GM12878 (cell line): ENCODE measurements around the gene KLRF2. TPM values are rescaled to one million over a fixed set of nuclear protein-coding genes. Genes with fewer than 3 reads are reported as not detected.

Experiments used
- ATAC-seq: fragments of 200-7000 bp; cut with Tn5 transposase; 3 replicates; pipeline ENCODE4 v1.9.1; 2020; ENCODE audit warnings: mild to moderate bottlenecking, moderate library complexity
- BruUV-seq: library from RNA; stranded (reverse); fragments of 400-500 nt; replicated peaks from 2 replicates; lab custom pipeline; 2021; lab: Mats Ljungman, UMichigan
- CTCF ChIA-PET: fragments of 300-600 bp; sonication (Branson Sonifier 250); formaldehyde crosslinking; extraction: SDS; loops from one replicate; lab custom pipeline; 2021; ENCODE audit warnings: inconsistent platforms; lab: Yijun Ruan, JAX
- POLR2A ChIA-PET: fragments of 350-600 bp; formaldehyde crosslinking; extraction: SDS; loops from one replicate; lab custom pipeline; 2021; ENCODE audit warnings: inconsistent platforms; lab: Charles Lee
- RAD21 ChIA-PET: fragments of 300-600 bp; sonication (Branson Sonifier 250); formaldehyde crosslinking; loops from one replicate; lab custom pipeline; 2023; ENCODE audit warnings: antibody characterized with exemption; ENCODE audit not compliant: unreplicated experiment; lab: Charles Lee
- SMC1A ChIA-PET: fragments of 300-600 bp; sonication (Branson Sonifier 250); formaldehyde crosslinking; loops from one replicate; lab custom pipeline; 2023; ENCODE audit not compliant: unreplicated experiment, uncharacterized antibody; lab: Charles Lee
- DNase-seq: peaks from one replicate; pipeline ENCODE4 v3.0.0-alpha.2; 2011; ENCODE audit warnings: low read depth, low spot score
- FAIRE-seq: peaks from 3 replicates; lab custom pipeline; 2011; peaks lifted over from hg19 to GRCh38; lab: Jason Lieb, UNC
- H2AFZ ChIP-seq: 2 replicates; pipeline ENCODE4 v1.6.0; 2011; ENCODE audit warnings: low read depth, low read length, control low read depth; ENCODE audit not compliant: control insufficient read depth
- H3K27ac ChIP-seq: 2 replicates; pipeline ENCODE4 v1.5.1; 2011; ENCODE audit warnings: control low read depth; ENCODE audit not compliant: control insufficient read depth, insufficient read depth
- H3K27me3 ChIP-seq, 2 experiments: replicated peaks in 1 of 2; 2 replicates each; pipeline versions ENCODE4 v1.6.0 to v1.6.1; 2011; ENCODE audit warnings: low read length in 1 of 2; ENCODE audit not compliant: control insufficient read depth in 2 of 2, insufficient read depth in 2 of 2
- H3K36me3 ChIP-seq, 2 experiments: 2 replicates each; pipeline ENCODE4 v1.5.1; 2011; ENCODE audit warnings: low read length in 1 of 2; ENCODE audit not compliant: control insufficient read depth in 2 of 2, insufficient read depth in 2 of 2
- H3K4me1 ChIP-seq: 2 replicates; pipeline ENCODE4 v1.6.1; 2011; ENCODE audit warnings: mild to moderate bottlenecking, low read length, moderate library complexity, mixed read lengths; ENCODE audit not compliant: control insufficient read depth, insufficient read depth
- H3K4me2 ChIP-seq: 2 replicates; pipeline ENCODE4 v1.6.0; 2011; ENCODE audit warnings: control low read depth; ENCODE audit not compliant: control insufficient read depth, insufficient read depth
- H3K4me3 ChIP-seq: fragments of 200-600 bp; sonication (generic); 2 replicates; pipeline ENCODE4 v1.5.1; 2016
- H3K79me2 ChIP-seq: 2 replicates; pipeline ENCODE4 v1.6.0; 2011; ENCODE audit warnings: low read length; ENCODE audit not compliant: control insufficient read depth, insufficient read depth
- H3K9ac ChIP-seq: 2 replicates; pipeline ENCODE4 v1.8.0; 2011; ENCODE audit warnings: low read length, control low read depth, mixed read lengths; ENCODE audit not compliant: control insufficient read depth, insufficient read depth
- H3K9me3 ChIP-seq: replicated peaks from 3 replicates; pipeline ENCODE4 v1.5.1; 2011; ENCODE audit warnings: mild to moderate bottlenecking, low read length; ENCODE audit not compliant: control insufficient read depth, insufficient read depth
- H4K20me1 ChIP-seq: 2 replicates; pipeline ENCODE4 v1.6.0; 2011; ENCODE audit not compliant: control insufficient read depth, insufficient read depth
- CBX5 ChIP-seq: sonication (generic); IDR thresholded peaks from 2 replicates; pipeline ENCODE4 v1.6.1; 2016; ENCODE audit warnings: low read depth, moderate library complexity, mild to moderate bottlenecking, inconsistent platforms
- CHD2 ChIP-seq: IDR thresholded peaks from 2 replicates; pipeline ENCODE4 v1.6.1; 2011; ENCODE audit warnings: low read depth, low read length, improper control_type of control experiment, borderline replicate concordance
- GABPA ChIP-seq: IDR thresholded peaks from 2 replicates; pipeline ENCODE4 v1.6.1; 2014; ENCODE audit warnings: antibody characterized with exemption, low read depth, mild to moderate bottlenecking, inconsistent platforms
- NFYB ChIP-seq: IDR thresholded peaks from 2 replicates; pipeline ENCODE4 v1.6.1; 2011; ENCODE audit warnings: low read depth, mild to moderate bottlenecking, low read length, improper control_type of control experiment, moderate library complexity; ENCODE audit not compliant: insufficient read depth
- NR2C1 ChIP-seq: fragments of 450-650 bp; IDR thresholded peaks from 2 replicates; pipeline ENCODE4 v1.6.1; 2017; ENCODE audit warnings: antibody characterized with exemption, mild to moderate bottlenecking, moderate library complexity
- PBX3 ChIP-seq: IDR thresholded peaks from 2 replicates; pipeline ENCODE4 v1.6.1; 2011; ENCODE audit warnings: mild to moderate bottlenecking, low read depth, low read length, moderate library complexity; ENCODE audit not compliant: insufficient replicate concordance
- POLR2AphosphoS2 ChIP-seq: IDR thresholded peaks from 2 replicates; pipeline ENCODE4 v1.6.1; 2011; ENCODE audit warnings: low read depth, mild to moderate bottlenecking, low read length, improper control_type of control experiment, moderate library complexity
- STAT3 ChIP-seq: IDR thresholded peaks from 2 replicates; pipeline ENCODE4 v1.6.1; 2011; ENCODE audit warnings: low read depth, low read length, improper control_type of control experiment
- WGBS: methylation state at CpG from one replicate; pipeline ENCODE4 v1.1.6; 2016; ENCODE audit warnings: low lambda C conversion rate; ENCODE audit not compliant: insufficient replicate concordance, insufficient coverage; ENCODE audit errors: missing lambda C conversion rate; 5-methylcytosine and 5-hydroxymethylcytosine counted together
- in situ Hi-C: fragments of 300-500 bp; cut with MboI; formaldehyde crosslinking; loops from 9 replicates; pipeline ENCODE4 v1.14.3; 2018; ENCODE audit warnings: mixed read lengths
- intact Hi-C: fragments of 100-400 bp; cut with micrococcal nuclease; formaldehyde crosslinking; loops from one replicate; pipeline ENCODE4 v1.14.2; 2022; ENCODE audit not compliant: unreplicated experiment
- polyA plus RNA-seq, 11 experiments: library from polyadenylated mRNA; depleted of rRNA in 4 of 11; unstranded in 6 of 11; stranded (reverse) in 5 of 11; fragments of >200 nt; fragmentation: Nextera tagmentation in 4 of 11; fragmentation: Illumina TruSeq in 1 of 11; extraction: Ambion mirVana in 4 of 11; extraction: Trizol in 1 of 11; gene quantifications; 1 replicate in 1 of 11; 2 replicates in 10 of 11; pipeline versions ENCODE4 v1.2.1 to v1.2.3, GENCODE V29; 2011 to 2016; ENCODE audit warnings: inconsistent platforms in 2 of 11, missing spikeins in 2 of 11, low read depth in 1 of 11
- total RNA-seq, 4 experiments: library from RNA; depleted of rRNA in 3 of 4; stranded (reverse); fragments of >200 nt in 3 of 4; fragmentation: Illumina TruSeq in 1 of 4; extraction: Trizol in 1 of 4; gene quantifications; 2 replicates each; pipeline versions ENCODE4 v1.2.1 to v1.2.3, GENCODE V29; 2013 to 2021

KLRF2 gene
- total and polyA plus RNA-seq, 10 of the 15 experiments (the other 5 are each of a cell fraction or from before 2014, with no cell fraction given): 0.15 to 2.1 (median 0.26) TPM; not detected in 6

GRCh38 chr12:9909724-9910123, 28.4 kb downstream of the KLRF2 start:
- SMC1A ChIA-PET: no interaction called here
- H3K79me2 ChIP-seq: no peaks in the 10 kb centered on the region
- CTCF ChIA-PET: interaction anchor here (1.2 to 1.7 kb wide), 2 partner anchors 16 to 230 kb away, joined by 3 to 4 read pairs; no protein-coding TSS in a partner anchor
- in situ Hi-C loops: no loop called here
- no peaks in the 10 kb centered on the region for H3K27me3 ChIP-seq
- POLR2A ChIA-PET: no interaction called here
- intact Hi-C loops: no loop called here
- no peaks in the 10 kb centered on the region for H4K20me1 ChIP-seq
- H3K4me1 ChIP-seq: no peaks in the 10 kb centered on the region
- DNase-seq (no peak), ATAC-seq (no peak), FAIRE-seq (no peak)
- no peak overlapping the region for H3K4me3 ChIP-seq
- RAD21 ChIA-PET: no interaction called here
- H3K4me2 ChIP-seq: no peak overlapping the region
- no TSS peak for BruUV-seq
- no peak overlapping the region for H3K27ac ChIP-seq
- H3K36me3 ChIP-seq: no peaks in the 10 kb centered on the region
- peaks cover 20% of the 10 kb centered on the region for H3K9me3 ChIP-seq
- TF ChIP-seq STAT3: no peak
- TF ChIP-seq PBX3: no peak
- TF ChIP-seq POLR2AphosphoS2: no peak
- TF ChIP-seq, all 136 proteins: peak for 0
- no peak overlapping the region for H3K9ac ChIP-seq
- no peak overlapping the region for H2AFZ ChIP-seq

GRCh38 chr12:9910716-9911421, 29.6 kb downstream of the KLRF2 start:
- H3K9ac ChIP-seq: no peak overlapping the region
- no TSS peak for BruUV-seq
- H3K9me3 ChIP-seq: peaks cover 20% of the 10 kb centered on the region
- no peak overlapping the region for H3K4me2 ChIP-seq
- DNase-seq: no peak
- no peak overlapping the region for H2AFZ ChIP-seq
- WGBS: 23% methylated on average over 7 of the region's 7 CpGs
- POLR2A ChIA-PET: no interaction called here
- TF ChIP-seq CHD2: no peak
- no peak for TF ChIP-seq NR2C1
- TF ChIP-seq NFYB: no peak
- no peak for TF ChIP-seq GABPA
- TF ChIP-seq CBX5: peak; percentile 91; the same call in 1 of the 2 replicates
- FAIRE-seq: no peak
- H3K4me1 ChIP-seq: no peaks in the 10 kb centered on the region
- H3K79me2 ChIP-seq: no peaks in the 10 kb centered on the region
- intact Hi-C loops (no loop called here), in situ Hi-C loops (no loop called here)
- SMC1A ChIA-PET: no interaction called here
- RAD21 ChIA-PET: no interaction called here
- H3K36me3 ChIP-seq: no peaks in the 10 kb centered on the region
- H3K27ac ChIP-seq: no peak overlapping the region
- CTCF ChIA-PET: interaction anchor here (0.7 kb wide), 1 partner anchor 21 kb away, joined by 3 read pairs; no protein-coding TSS in a partner anchor
- no peaks in the 10 kb centered on the region for H3K27me3 ChIP-seq
- no peaks in the 10 kb centered on the region for H4K20me1 ChIP-seq
- H3K4me3 ChIP-seq: no peak overlapping the region
- ATAC-seq: no peak
